KBM-7 (cell line): ENCODE data around the gene EVPL.
"Not testable (repeated sequence)": the region's sequence is repeated elsewhere in the genome, so short reads cannot be mapped to it uniquely, and the experiment has no call there.

Source experiments
- DNase-seq: peaks from one replicate; pipeline ENCODE4 v3.0.0-alpha.2; 2015
- in situ Hi-C: fragments of 300-500 bp; cut with MboI; formaldehyde crosslinking; loops from 2 replicates; pipeline ENCODE4 v1.14.3; 2020; ENCODE audit warnings: low sequenced_read_pairs, low pct_unique_long_range_greater_than_20kb, mixed read lengths

EVPL gene

DNA sequence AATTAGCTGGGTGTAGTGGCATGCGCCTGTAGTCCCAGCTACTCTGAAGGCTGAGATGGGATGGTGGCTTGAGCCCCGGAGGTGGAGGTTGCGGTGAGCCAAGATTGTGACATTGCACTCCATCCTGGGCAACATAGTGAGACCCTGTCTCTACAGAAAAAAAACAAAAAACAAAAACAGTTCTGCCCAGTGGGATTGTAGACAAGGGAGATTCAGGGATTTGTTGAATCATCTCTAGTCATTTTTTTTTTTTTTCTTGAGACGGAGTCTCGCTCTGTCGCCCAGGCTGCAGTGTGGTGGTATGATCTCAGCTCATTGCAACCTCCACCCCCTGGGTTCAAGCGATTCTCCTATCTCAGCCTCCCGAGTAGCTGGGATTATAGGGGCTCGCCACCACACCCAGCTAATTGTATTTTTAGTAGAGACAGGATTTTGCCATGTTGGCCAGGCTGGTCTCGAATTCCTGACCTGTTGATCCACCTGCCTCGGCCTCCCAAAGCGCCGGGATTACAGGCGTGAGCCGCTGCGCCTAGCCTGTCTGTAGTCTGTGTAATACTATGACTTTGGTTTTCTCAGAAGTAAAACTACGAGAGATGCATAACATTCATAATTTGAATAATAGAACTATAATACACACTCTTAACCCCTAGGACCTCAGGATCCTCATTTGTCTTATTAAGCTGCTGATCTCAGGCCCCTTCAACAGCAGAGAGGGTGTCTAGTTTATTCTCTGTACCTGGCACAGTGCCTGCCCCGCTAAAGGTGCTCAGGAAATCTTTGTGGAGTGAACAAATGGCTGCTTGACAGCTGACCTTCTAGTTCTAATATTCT, 46.7 kb downstream of the EVPL start:
- no peak for DNase-seq
- in situ Hi-C loops: no loop called here

GRCh38 chr17:75979705-75980187, 47.4 kb downstream of the EVPL start:
- in situ Hi-C loops: no loop called here
- DNase-seq: no peak

- DNase-seq: peak; percentile 97
- in situ Hi-C loops: no loop called here
These were observed 48.0 kb downstream of the EVPL start, which contains the start of the genes ACOX1 and TEN1 for GRCh38 chr17:75978938-75979704. ACOX1 (minus strand) TSS chr17:75979166; CDS start chr17:75979073, 93 bp downstream. TEN1 (plus strand) TSS chr17:75979240; CDS start chr17:75986193, 6,953 bp downstream.

GRCh38 chr17:75976175-75976848, 50.8 kb downstream of the EVPL start:
- in situ Hi-C loops: no loop called here
- DNase-seq: no peak

- in situ Hi-C loops: no loop called here
These were observed 51.3 kb downstream of the EVPL start for GRCh38 chr17:75975757-75976174.

GRCh38 chr17:75975187-75975586, 51.9 kb downstream of the EVPL start:
- not testable (repeated sequence) for DNase-seq

More at GRCh38 chr17:75975757-75976174, 51.3 kb downstream of the EVPL start:
- DNase-seq: no peak

GRCh38 chr17:75970626-75971025, 56.5 kb downstream of the EVPL start:
- DNase-seq: no peak
- in situ Hi-C loops: no loop called here

More at GRCh38 chr17:75975187-75975586, 51.9 kb downstream of the EVPL start:
- in situ Hi-C loops: not testable (repeated sequence)

DNA sequence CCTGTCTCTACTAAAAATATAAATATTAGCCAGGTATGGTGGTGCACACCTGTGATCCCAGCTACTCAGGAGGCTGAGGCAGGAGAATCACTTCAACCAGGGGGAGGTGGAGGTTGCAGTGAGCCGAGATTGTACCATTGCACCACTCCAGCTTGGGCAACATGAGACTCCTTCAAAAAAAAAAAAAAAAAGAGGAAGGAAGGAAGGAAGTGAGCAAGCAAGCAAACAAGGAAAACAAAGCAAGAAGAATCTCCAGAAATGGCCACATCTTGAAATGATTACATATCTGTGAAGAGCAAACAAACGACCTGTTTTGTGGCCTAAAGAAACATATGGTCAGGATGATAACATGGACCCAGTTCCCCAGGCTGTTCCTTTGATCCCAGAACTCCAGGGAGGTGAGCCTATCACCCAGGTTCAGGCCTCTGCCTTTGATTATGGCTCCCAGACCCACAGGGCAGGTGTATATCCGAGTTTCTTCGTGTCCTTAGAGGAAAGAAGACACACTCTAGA, 57.0 kb downstream of the EVPL start:
- DNase-seq: peak; percentile 53
- in situ Hi-C loops: no loop called here

- in situ Hi-C loops: not testable (repeated sequence)
These were observed 58.1 kb downstream of the EVPL start for GRCh38 chr17:75969044-75969443.

GRCh38 chr17:75965468-75965867, 61.6 kb downstream of the EVPL start:
- DNase-seq: no peak
- in situ Hi-C loops: no loop called here

More at GRCh38 chr17:75969044-75969443, 58.1 kb downstream of the EVPL start:
- not testable (repeated sequence) for DNase-seq

DNA sequence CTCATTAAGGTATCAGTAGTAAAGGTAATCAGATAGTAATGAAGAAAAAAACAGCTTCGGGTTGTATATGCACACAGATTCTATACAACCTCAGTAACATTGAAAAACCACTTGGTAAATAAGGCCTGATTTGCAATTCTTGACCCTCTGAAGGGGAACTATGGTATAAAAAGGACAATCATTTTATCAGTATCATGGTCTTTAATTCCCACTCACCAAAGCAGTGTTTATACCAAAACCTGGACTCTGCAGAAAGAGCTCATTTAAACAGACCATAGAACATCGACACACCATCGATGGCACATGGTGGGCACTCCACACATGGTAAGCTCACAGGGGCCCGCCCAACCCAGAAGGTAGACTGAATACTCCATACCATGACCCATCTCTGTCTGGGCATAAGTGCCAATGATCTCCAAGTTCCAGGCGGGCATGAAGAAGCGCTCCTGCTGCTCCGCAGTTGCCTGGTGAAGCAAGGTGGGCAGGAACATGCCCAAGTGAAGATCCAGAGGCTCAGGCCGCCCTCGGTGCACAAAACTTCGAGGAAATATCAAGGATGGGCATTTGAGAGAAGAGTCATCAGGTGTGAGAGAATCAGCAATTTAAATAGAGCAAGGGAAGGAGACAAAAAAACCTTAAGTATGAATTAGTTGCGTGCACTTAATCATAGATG, 67.1 kb downstream of the EVPL start:
- in situ Hi-C loops: no loop called here
- no peak for DNase-seq

DNA sequence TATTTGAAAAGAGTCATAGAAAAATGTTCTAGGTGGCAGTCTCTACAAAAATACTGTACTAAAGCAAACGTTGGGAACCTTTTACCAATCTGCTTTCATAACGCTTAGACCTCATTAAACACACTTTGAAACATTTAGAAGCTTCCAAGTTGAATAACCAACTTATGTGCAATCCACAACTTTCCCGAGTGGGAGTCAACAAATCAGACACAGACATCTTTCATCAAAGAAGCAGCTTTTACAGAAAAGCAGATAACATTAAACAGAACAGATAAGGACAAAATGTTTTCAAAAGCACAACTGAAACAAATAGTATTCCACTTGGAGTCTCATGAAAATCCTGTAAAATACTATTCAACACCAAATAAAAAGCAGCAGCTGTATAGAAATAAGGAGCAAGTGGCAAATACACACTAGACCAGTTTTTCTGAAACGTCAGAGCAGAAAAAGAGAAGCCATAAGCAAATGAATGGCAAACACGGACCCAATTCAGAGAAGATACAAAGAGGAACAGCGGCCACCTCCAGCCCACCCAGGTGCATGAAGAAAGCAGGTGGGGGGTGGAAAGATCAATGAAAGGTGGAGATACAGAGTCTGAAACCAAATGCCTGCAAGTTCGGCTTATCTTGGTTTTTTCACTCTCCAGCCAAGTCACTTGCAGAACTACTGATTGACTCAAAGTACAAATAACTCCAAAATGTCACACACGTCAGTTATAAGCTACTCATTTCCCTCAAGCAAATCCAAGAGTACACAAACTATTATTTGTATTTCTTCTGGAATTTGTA, 67.9 kb downstream of the EVPL start:
- no peak for DNase-seq
- in situ Hi-C loops: no loop called here
